GM12865 (cell line): ENCODE results near the gene NBAS.

Experiments used
- DNase-seq: peaks from one replicate; pipeline ENCODE4 v3.0.0; 2010; ENCODE audit warnings: low read depth
- H3K4me3 ChIP-seq: 2 replicates; pipeline ENCODE4 v1.5.1; 2011; ENCODE audit warnings: mild to moderate bottlenecking, low read depth, low read length, control low read depth
- CTCF ChIP-seq: IDR thresholded peaks from 2 replicates; pipeline ENCODE4 v1.5.1; 2011; ENCODE audit warnings: low read length, control low read depth, low read depth, inconsistent platforms; ENCODE audit not compliant: insufficient read depth; ENCODE audit errors: missing control alignments

NBAS gene

GRCh38 chr2:15154297-15154696 lies 406.8 kb downstream of the NBAS start:
- H3K4me3 ChIP-seq = no peak overlapping the region
- no peak for TF ChIP-seq CTCF
- no peak for DNase-seq

- TF ChIP-seq CTCF = no peak
- H3K4me3 ChIP-seq = no peak overlapping the region
- DNase-seq = no peak
These were observed 408.8 kb downstream of the NBAS start for GRCh38 chr2:15152382-15152781.

DNA sequence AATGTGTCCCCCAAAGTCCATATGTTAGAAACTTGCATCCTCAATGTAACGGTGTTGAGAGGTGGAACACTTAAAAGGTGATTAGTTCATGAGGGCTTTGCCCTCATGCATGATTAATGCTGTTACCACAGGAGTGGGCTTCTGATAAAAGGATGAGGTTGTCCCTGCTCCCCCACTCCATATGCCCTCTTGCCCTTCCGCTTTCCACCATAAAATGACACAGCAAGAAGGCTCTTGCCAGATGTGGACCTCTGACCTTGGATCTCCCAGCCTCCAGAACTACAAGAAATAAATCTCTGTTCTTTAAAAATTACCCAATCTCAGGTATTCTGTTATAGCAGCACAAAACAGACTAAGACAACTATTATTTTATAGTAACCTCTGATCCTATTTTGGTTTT lies 412.1 kb downstream of the NBAS start:
- no peak for DNase-seq
- TF ChIP-seq CTCF = no peak
- no peak overlapping the region for H3K4me3 ChIP-seq

DNA sequence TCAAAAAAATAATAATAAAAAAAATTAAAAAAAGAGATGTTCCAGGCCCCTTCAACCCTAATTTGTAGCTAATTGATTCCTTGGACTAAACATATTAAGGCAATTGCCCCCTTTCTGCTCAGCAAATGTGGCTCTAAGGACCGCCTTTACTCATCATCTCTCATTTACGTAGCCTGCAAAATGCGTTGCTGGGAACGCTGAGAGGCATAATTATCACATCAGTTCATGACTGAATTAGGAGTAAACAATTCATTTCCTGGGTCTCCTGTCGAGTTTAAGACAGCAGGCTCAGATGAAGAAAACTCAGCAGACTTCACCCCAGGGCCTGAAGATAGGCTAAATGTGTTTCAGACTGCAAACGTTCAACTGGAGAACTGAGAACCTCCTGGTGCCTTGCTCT lies 413.5 kb downstream of the NBAS start:
- no peak for TF ChIP-seq CTCF
- H3K4me3 ChIP-seq = no peak overlapping the region
- no peak for DNase-seq

DNA sequence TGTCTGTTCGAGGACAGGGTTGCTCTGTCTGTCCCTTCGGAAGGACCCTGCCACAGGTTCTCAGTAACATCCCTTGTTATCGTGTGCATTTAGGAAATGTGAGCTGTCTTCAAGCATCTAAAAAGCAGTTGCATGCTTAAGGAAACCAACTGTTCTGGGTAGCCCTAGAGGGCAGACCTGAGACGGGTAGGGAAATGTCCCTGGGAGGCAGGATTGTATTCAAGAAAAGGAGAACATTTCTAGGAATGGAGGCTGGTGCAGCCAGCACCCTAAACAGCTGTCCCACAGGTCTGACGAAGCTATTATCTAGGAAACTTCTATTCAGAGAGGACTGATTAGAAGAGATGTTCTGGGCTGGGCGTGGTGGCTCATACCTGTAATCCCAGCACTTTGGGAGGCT lies 414.2 kb downstream of the NBAS start:
- no peak overlapping the region for H3K4me3 ChIP-seq
- no peak for TF ChIP-seq CTCF
- DNase-seq = no peak

- H3K4me3 ChIP-seq = no peak overlapping the region
- TF ChIP-seq CTCF = no peak
- DNase-seq = no peak
These were observed 415.2 kb downstream of the NBAS start for GRCh38 chr2:15145919-15146318.

DNA sequence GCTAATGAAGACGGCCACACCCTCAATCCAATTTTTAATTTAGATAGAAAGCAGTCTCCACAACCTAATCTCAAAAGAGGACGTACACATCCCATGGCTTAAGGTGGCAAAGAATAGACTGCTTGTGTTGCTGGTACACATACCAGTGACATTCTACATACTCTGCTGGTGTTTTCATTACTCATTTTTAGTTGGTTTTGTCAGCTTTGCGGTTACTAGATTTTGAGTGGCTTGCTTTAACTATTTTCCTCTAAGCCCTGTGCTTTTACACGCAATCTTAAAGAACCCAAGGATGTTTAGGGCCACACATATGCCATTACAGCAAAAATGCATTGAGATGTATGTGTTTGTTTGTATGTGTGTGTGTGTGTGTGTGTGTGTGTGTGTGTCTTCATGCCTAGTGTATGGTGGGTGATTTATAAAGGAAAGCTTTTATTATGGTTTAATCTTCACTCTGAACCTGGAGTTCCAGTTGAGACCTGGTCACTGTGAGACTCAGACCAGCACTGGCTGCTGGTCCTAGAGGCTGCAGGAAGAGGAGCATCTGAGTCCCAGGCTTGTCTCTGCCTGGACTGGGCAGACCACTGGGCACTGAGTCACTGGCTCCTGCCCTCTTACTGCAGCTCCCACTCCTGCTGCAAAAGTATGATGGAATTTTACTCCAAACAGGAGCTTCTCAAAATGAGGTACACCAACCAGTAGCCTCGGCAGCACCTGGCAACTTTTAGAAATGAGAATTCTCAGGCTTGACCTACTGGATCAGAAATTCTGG lies 415.9 kb downstream of the NBAS start:
- no peak overlapping the region for H3K4me3 ChIP-seq
- no peak for TF ChIP-seq CTCF
- no peak for DNase-seq
